Measurements from ENCODE around the gene ZSWIM7. TPM values are rescaled to one million over a fixed set of nuclear protein-coding genes. Genes with fewer than 3 reads are reported as not detected.

Gene ZSWIM7
- total and polyA plus RNA-seq, 2 experiments from 2014 or later, result 16.3 to 50.4 TPM

- no peak overlapping the region for H3K4me2 ChIP-seq
- peak; percentile 42 for DNase-seq (ENCODE audit: low spot score)
- H3K4me3 Mint-ChIP-seq, result no peak overlapping the region; the same call in 2 of the 3 replicates
Observed at GRCh38 chr17:15981646-15982580, 17.6 kb downstream of the ZSWIM7 start.

More at GRCh38 chr17:15981646-15982580, 17.6 kb downstream of the ZSWIM7 start:
- no peak overlapping the region for H3K4me3 ChIP-seq
- H3K9me3 Mint-ChIP-seq, result peaks cover 8% of the 10 kb centered on the region
- H4K20me1 ChIP-seq (replicated peaks; ENCODE audit: insufficient read depth), result 0 out of 2 replicates have a peak, but pooled peaks cover 4% of the 10 kb centered on the region
- peaks cover 83% of the 10 kb centered on the region for H3K36me3 Mint-ChIP-seq (ENCODE audit: low read depth)
- H3K27me3 Mint-ChIP-seq (ENCODE audit: insufficient read depth, low read depth, poor library complexity), result no peaks in the 10 kb centered on the region
- TF ChIP-seq JUNB (IDR thresholded peaks at IDR 0.05; ENCODE audit: unreplicated experiment), result no peak
- no peak for TF ChIP-seq ZNF462 (CRISPR knock-in tag; IDR thresholded peaks at IDR 0.05)
- no peak for TF ChIP-seq CREB1 (CRISPR knock-in tag; IDR thresholded peaks at IDR 0.05; ENCODE audit: low read depth)
- no peak for TF ChIP-seq NANOG (IDR thresholded peaks at IDR 0.05; ENCODE audit: borderline replicate concordance)
- no peak for TF ChIP-seq REST (IDR thresholded peaks at IDR 0.05; ENCODE audit: unreplicated experiment)
- TF ChIP-seq EZH2phosphoT487 (IDR thresholded peaks at IDR 0.05; ENCODE audit: unreplicated experiment), result no peak
- TF ChIP-seq STAT1 (IDR thresholded peaks at IDR 0.05; ENCODE audit: unreplicated experiment), result no peak
- no peak for TF ChIP-seq ETS1 (IDR thresholded peaks at IDR 0.05)
- no peak for TF ChIP-seq POLR2AphosphoS5 (IDR thresholded peaks at IDR 0.05; ENCODE audit: low read depth)
- TF ChIP-seq, protein P1, sequence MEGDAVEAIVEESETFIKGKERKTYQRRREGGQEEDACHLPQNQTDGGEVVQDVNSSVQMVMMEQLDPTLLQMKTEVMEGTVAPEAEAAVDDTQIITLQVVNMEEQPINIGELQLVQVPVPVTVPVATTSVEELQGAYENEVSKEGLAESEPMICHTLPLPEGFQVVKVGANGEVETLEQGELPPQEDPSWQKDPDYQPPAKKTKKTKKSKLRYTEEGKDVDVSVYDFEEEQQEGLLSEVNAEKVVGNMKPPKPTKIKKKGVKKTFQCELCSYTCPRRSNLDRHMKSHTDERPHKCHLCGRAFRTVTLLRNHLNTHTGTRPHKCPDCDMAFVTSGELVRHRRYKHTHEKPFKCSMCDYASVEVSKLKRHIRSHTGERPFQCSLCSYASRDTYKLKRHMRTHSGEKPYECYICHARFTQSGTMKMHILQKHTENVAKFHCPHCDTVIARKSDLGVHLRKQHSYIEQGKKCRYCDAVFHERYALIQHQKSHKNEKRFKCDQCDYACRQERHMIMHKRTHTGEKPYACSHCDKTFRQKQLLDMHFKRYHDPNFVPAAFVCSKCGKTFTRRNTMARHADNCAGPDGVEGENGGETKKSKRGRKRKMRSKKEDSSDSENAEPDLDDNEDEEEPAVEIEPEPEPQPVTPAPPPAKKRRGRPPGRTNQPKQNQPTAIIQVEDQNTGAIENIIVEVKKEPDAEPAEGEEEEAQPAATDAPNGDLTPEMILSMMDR (conservative IDR thresholded peaks at IDR 0.05; ENCODE audit: low read depth in 2 of 2), result no peak
- no peak for TF ChIP-seq EZH2 (IDR thresholded peaks at IDR 0.05; ENCODE audit: low read depth, unreplicated experiment)
- TF ChIP-seq ZNF331 (CRISPR knock-in tag; IDR thresholded peaks at IDR 0.05; ENCODE audit: low read depth), result no peak
- TF ChIP-seq ZNF114 (CRISPR knock-in tag; IDR thresholded peaks at IDR 0.05), result no peak
- peaks cover 10% of the 10 kb centered on the region for H3K4me1 Mint-ChIP-seq
- H3K36me3 ChIP-seq (ENCODE audit: insufficient read depth), result peaks cover 4% of the 10 kb centered on the region; the same call in 1 of the 2 replicates
- H3K27ac Mint-ChIP-seq, result peak overlapping the region; percentile 74
- H3K27ac ChIP-seq (ENCODE audit: low read depth), result no peak overlapping the region
- H2AFZ ChIP-seq, result no peak overlapping the region
- no peaks in the 10 kb centered on the region for H3K27me3 ChIP-seq (ENCODE audit: insufficient read depth)
- no peak; the same call in 1 of the 3 replicates for ATAC-seq
- no peaks in the 10 kb centered on the region for H3K9me2 ChIP-seq (ENCODE audit: insufficient read depth)
- peaks cover 7% of the 10 kb centered on the region; the same call in 1 of the 2 replicates for H3K4me1 ChIP-seq (ENCODE audit: insufficient read depth)
- no peaks in the 10 kb centered on the region for H3K79me2 ChIP-seq (replicated peaks; ENCODE audit: insufficient read depth)
- H3F3A ChIP-seq (replicated peaks; ENCODE audit: low read depth), result 0 out of 2 replicates have a peak, but pooled peaks cover 3% of the 10 kb centered on the region
